MM.1S (cell line): Measurements from ENCODE around the gene UST.

Experiments
- DNase-seq: peaks from one replicate; pipeline ENCODE4 v3.0.0-alpha.2; 2015
- H2AFZ ChIP-seq: fragments of 300-600 bp; sonication (generic); 2 replicates; pipeline ENCODE4 v1.6.0; 2016; ENCODE audit warnings: antibody characterized with exemption, low read length
- H3F3A ChIP-seq: fragments of 300-600 bp; sonication (generic); 2 replicates; pipeline ENCODE4 v1.6.1; 2016; ENCODE audit warnings: mild to moderate bottlenecking, antibody characterized with exemption, low read length, moderate library complexity, mixed read lengths; ENCODE audit not compliant: insufficient read depth
- H3K27ac ChIP-seq: fragments of 300-600 bp; sonication (generic); 2 replicates; pipeline ENCODE4 v1.5.1; 2016; ENCODE audit warnings: mild to moderate bottlenecking, low read length
- H3K27me3 ChIP-seq: fragments of 300-600 bp; sonication (generic); replicated peaks from 2 replicates; pipeline ENCODE4 v1.6.0; 2016; ENCODE audit warnings: low read length; ENCODE audit not compliant: insufficient read depth
- H3K36me3 ChIP-seq: fragments of 300-600 bp; sonication (generic); replicated peaks from 2 replicates; pipeline ENCODE4 v1.6.1; 2016; ENCODE audit warnings: mild to moderate bottlenecking, low read length, mixed read lengths; ENCODE audit not compliant: insufficient read depth
- H3K4me1 ChIP-seq: fragments of 300-600 bp; sonication (generic); 2 replicates; pipeline ENCODE4 v1.6.1; 2016; ENCODE audit warnings: low read length, mixed read lengths
- H3K4me2 ChIP-seq: fragments of 300-600 bp; sonication (generic); 2 replicates; pipeline ENCODE4 v1.6.0; 2016; ENCODE audit warnings: low read depth, low read length
- H3K4me3 ChIP-seq: fragments of 300-600 bp; sonication (generic); 2 replicates; pipeline ENCODE4 v1.5.1; 2016; ENCODE audit warnings: low read length, mixed read lengths
- H3K79me2 ChIP-seq: fragments of 300-600 bp; sonication (generic); 2 replicates; pipeline ENCODE4 v1.6.1; 2016; ENCODE audit warnings: mixed run types, low read length, mixed read lengths
- H3K9ac ChIP-seq: fragments of 300-600 bp; sonication (generic); 2 replicates; pipeline ENCODE4 v1.6.1; 2016; ENCODE audit warnings: low read length, mixed read lengths
- H3K9me2 ChIP-seq: fragments of 300-600 bp; sonication (generic); replicated peaks from 2 replicates; pipeline ENCODE4 v1.6.1; 2016; ENCODE audit warnings: mild to moderate bottlenecking, low read length, mixed read lengths; ENCODE audit not compliant: insufficient read depth
- H3K9me3 ChIP-seq: fragments of 300-600 bp; sonication (generic); replicated peaks from 2 replicates; pipeline ENCODE4 v1.6.1; 2016; ENCODE audit warnings: mild to moderate bottlenecking, low read length, mixed read lengths; ENCODE audit not compliant: insufficient read depth
- H4K20me1 ChIP-seq: fragments of 300-600 bp; sonication (generic); 2 replicates; pipeline ENCODE4 v1.6.1; 2016; ENCODE audit warnings: mild to moderate bottlenecking, low read length, moderate library complexity, mixed read lengths; ENCODE audit not compliant: insufficient read depth
- EZH2 ChIP-seq: fragments of 300-600 bp; sonication (generic); optimal IDR thresholded peaks from 2 replicates; pipeline ENCODE3; 2017; ENCODE audit warnings: low read depth, mild to moderate bottlenecking, antibody characterized with exemption, low read length, mixed read lengths
- EZH2phosphoT487 ChIP-seq: fragments of 300-600 bp; sonication (generic); IDR thresholded peaks from 2 replicates; pipeline ENCODE4 v1.6.1; 2018; ENCODE audit warnings: antibody characterized with exemption, low read length
- TF ChIP-seq, protein P1 (sequence below): fragments of 300-600 bp; sonication (generic); IDR thresholded peaks from 2 replicates; pipeline ENCODE4 v1.5.1; 2016; ENCODE audit warnings: antibody characterized with exemption, low read length, mixed read lengths

The UST gene

DNA sequence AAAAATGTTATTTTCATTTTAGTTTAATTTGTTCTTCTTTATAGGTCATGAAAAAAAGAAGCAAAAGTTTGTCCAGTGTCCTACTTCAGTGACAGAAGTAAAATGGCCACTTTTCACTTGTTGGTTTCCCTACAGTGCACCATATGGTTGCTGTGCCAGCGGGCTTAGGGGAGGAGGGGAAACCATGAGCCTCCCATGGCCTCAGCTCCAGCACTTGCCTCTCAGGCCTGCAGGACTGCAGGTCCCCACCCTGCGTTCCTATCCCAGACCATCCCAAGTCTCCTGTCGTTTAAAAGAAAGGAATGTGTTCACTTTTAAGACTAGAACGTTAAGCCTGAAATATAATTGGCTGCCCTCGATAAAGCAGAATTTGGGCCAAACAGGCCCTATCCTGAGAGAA is 360.7 kb downstream of the UST start:
- no peak for TF ChIP-seq EZH2
- TF ChIP-seq, protein P1, sequence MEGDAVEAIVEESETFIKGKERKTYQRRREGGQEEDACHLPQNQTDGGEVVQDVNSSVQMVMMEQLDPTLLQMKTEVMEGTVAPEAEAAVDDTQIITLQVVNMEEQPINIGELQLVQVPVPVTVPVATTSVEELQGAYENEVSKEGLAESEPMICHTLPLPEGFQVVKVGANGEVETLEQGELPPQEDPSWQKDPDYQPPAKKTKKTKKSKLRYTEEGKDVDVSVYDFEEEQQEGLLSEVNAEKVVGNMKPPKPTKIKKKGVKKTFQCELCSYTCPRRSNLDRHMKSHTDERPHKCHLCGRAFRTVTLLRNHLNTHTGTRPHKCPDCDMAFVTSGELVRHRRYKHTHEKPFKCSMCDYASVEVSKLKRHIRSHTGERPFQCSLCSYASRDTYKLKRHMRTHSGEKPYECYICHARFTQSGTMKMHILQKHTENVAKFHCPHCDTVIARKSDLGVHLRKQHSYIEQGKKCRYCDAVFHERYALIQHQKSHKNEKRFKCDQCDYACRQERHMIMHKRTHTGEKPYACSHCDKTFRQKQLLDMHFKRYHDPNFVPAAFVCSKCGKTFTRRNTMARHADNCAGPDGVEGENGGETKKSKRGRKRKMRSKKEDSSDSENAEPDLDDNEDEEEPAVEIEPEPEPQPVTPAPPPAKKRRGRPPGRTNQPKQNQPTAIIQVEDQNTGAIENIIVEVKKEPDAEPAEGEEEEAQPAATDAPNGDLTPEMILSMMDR = no peak
- no peak for TF ChIP-seq EZH2phosphoT487
- no peaks in the 10 kb centered on the region for H3K4me1 ChIP-seq
- H3F3A ChIP-seq = no peaks in the 10 kb centered on the region
- H3K4me3 ChIP-seq = no peak overlapping the region
- H3K27ac ChIP-seq = no peak overlapping the region
- no peaks in the 10 kb centered on the region for H4K20me1 ChIP-seq
- H3K9me3 ChIP-seq = no peaks in the 10 kb centered on the region
- H3K27me3 ChIP-seq = no peaks in the 10 kb centered on the region
- no peak overlapping the region for H2AFZ ChIP-seq
- no peak overlapping the region for H3K4me2 ChIP-seq
- no peaks in the 10 kb centered on the region for H3K36me3 ChIP-seq
- no peak for DNase-seq
- H3K9ac ChIP-seq = no peak overlapping the region
- H3K79me2 ChIP-seq = no peaks in the 10 kb centered on the region
- no peaks in the 10 kb centered on the region for H3K9me2 ChIP-seq

DNA sequence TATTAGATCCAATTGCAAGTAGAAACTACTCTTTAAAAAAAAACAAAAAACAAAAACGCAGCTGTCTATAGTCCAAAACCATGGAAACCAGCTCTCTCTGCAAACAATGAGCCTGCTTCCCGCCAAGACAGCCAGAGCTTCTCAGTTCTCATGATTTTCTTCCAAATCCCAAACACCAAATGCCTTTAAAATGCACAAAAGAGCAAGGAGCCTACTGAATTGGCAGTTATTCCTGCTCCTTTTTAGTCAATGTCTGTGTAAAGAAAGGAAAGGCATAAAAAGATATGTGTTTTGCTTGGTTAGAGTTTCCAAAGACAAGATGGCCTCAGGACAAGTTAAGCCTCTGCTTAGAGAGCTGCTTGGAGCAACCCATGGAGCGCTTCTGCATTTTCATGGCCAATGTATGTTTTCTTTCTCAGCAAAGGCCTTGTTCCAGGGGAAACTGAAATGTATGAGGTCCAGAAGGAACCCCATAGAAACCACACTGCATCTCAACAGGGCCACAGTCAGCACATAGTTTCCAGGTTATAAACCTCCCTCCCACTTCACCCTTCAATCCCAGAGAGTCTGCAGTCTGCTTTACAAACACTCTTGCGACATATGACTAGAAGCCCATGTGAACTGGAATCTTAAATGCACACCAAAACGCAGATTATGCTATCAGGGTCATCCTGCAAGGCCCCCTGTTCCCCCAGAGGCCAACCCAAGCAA is 361.4 kb downstream of the UST start:
- TF ChIP-seq EZH2phosphoT487 (no peak), EZH2 (no peak)
- TF ChIP-seq, protein P1 = no peak
- H3K27me3 ChIP-seq = no peaks in the 10 kb centered on the region
- H3K4me2 ChIP-seq = no peak overlapping the region
- no peaks in the 10 kb centered on the region for H3K9me2 ChIP-seq
- H3K79me2 ChIP-seq = no peaks in the 10 kb centered on the region
- H3K27ac ChIP-seq = no peak overlapping the region
- no peaks in the 10 kb centered on the region for H3K4me1 ChIP-seq
- no peak overlapping the region for H2AFZ ChIP-seq
- H3F3A ChIP-seq = no peaks in the 10 kb centered on the region
- H3K9me3 ChIP-seq = no peaks in the 10 kb centered on the region
- H3K9ac ChIP-seq = no peak overlapping the region
- no peaks in the 10 kb centered on the region for H3K36me3 ChIP-seq
- H3K4me3 ChIP-seq = no peak overlapping the region
- no peak for DNase-seq
- no peaks in the 10 kb centered on the region for H4K20me1 ChIP-seq

DNA sequence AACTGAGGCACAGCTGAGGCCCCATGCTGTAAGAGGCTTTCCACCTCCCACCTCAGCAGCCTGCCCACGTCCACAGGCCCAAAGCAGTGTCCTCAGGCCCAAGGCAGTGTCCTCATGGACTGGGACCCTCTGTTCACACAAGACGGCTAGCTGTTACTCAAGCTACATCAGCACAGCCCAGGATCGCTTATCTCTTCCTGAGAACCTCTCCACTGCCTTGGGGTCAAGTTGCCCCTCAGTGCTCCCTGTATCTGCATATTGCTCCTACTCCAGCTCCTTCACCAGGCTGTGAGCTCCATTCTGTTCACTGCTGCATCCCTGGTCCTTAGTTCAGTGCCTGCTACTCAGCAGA is 361.9 kb downstream of the UST start:
- Histone ChIP-seq H3K27ac (no peak overlapping the region), H3K4me2 (no peak overlapping the region), H3K4me1 (no peaks in the 10 kb centered on the region), H3F3A (no peaks in the 10 kb centered on the region), H3K79me2 (no peaks in the 10 kb centered on the region), H3K36me3 (no peaks in the 10 kb centered on the region), H3K9ac (no peak overlapping the region), H3K27me3 (no peaks in the 10 kb centered on the region), H2AFZ (no peak overlapping the region), H4K20me1 (no peaks in the 10 kb centered on the region), H3K9me2 (no peaks in the 10 kb centered on the region), H3K9me3 (no peaks in the 10 kb centered on the region), H3K4me3 (no peak overlapping the region)
- DNase-seq = no peak
- no peak for TF ChIP-seq EZH2phosphoT487
- TF ChIP-seq, protein P1 = no peak
- no peak for TF ChIP-seq EZH2
